BJ (cell line): ENCODE data around the gene NHS. TPM values are rescaled to one million over a fixed set of nuclear protein-coding genes. Genes with fewer than 3 reads are reported as not detected.

Experiments
- CTCF ChIA-PET: fragments of 350-600 bp; formaldehyde crosslinking; extraction: SDS; loops from one replicate; lab custom pipeline; 2021; ENCODE audit warnings: antibody characterized with exemption, inconsistent platforms; lab: Yijun Ruan, JAX
- POLR2A ChIA-PET: fragments of 300-600 bp; sonication (Branson Sonifier 250); formaldehyde crosslinking; extraction: SDS; loops from one replicate; lab custom pipeline; 2021; ENCODE audit warnings: antibody characterized with exemption; lab: Charles Lee
- DNase-seq: peaks from one replicate; pipeline ENCODE4 v3.0.0-alpha.2; 2011; ENCODE audit warnings: low read depth
- H3K27me3 ChIP-seq: 2 replicates; pipeline ENCODE4 v1.6.0; 2011; ENCODE audit warnings: low read length; ENCODE audit not compliant: control insufficient read depth, insufficient read depth
- H3K36me3 ChIP-seq: 2 replicates; pipeline ENCODE4 v1.5.1; 2011; ENCODE audit warnings: low read length; ENCODE audit not compliant: control insufficient read depth, insufficient read depth
- H3K4me3 ChIP-seq: 2 replicates; pipeline ENCODE4 v1.5.1; 2011; ENCODE audit warnings: low read depth, mild to moderate bottlenecking, control low read depth, low read length
- polyA plus RNA-seq: library from polyadenylated mRNA; depleted of rRNA; stranded (reverse); fragments of >200 nt; gene quantifications from 2 replicates; pipeline ENCODE4 v1.2.3, GENCODE V29; 2011
- TF ChIP-seq, protein P1 (sequence below): IDR thresholded peaks from 2 replicates; pipeline ENCODE4 v1.5.1; 2011; ENCODE audit warnings: low read depth, mild to moderate bottlenecking, control low read depth, inconsistent platforms, low read length, moderate library complexity; ENCODE audit not compliant: insufficient read depth

Gene NHS
- polyA plus RNA-seq, 1 experiment, result 2.2 TPM

DNA sequence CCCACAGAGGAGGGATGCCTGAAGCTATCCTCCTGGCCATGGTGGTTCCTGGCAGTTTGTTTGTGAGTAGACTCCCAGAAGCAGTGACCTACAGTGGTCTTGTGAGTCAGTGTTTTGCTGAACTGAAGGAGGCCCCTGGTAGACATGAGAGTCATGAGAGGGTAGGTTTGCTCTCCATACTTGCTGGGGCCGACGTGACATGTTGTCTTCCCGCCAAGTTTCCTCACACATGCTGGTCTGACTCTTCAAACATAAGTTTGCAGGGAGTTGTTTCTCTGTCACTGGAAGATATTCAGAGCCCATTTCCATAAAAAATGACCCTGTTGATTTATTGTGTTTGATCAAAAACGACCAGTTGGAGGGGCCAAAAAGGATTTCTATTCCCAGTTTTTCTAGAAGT, 231.2 kb downstream of the NHS start:
- no peak for DNase-seq
- CTCF ChIA-PET, result no interaction called here
- POLR2A ChIA-PET, result no interaction called here
- TF ChIP-seq, protein P1, sequence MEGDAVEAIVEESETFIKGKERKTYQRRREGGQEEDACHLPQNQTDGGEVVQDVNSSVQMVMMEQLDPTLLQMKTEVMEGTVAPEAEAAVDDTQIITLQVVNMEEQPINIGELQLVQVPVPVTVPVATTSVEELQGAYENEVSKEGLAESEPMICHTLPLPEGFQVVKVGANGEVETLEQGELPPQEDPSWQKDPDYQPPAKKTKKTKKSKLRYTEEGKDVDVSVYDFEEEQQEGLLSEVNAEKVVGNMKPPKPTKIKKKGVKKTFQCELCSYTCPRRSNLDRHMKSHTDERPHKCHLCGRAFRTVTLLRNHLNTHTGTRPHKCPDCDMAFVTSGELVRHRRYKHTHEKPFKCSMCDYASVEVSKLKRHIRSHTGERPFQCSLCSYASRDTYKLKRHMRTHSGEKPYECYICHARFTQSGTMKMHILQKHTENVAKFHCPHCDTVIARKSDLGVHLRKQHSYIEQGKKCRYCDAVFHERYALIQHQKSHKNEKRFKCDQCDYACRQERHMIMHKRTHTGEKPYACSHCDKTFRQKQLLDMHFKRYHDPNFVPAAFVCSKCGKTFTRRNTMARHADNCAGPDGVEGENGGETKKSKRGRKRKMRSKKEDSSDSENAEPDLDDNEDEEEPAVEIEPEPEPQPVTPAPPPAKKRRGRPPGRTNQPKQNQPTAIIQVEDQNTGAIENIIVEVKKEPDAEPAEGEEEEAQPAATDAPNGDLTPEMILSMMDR, result no peak
- Histone ChIP-seq H3K4me3 (no peak overlapping the region), H3K36me3 (no peaks in the 10 kb centered on the region), H3K27me3 (no peaks in the 10 kb centered on the region)

DNA sequence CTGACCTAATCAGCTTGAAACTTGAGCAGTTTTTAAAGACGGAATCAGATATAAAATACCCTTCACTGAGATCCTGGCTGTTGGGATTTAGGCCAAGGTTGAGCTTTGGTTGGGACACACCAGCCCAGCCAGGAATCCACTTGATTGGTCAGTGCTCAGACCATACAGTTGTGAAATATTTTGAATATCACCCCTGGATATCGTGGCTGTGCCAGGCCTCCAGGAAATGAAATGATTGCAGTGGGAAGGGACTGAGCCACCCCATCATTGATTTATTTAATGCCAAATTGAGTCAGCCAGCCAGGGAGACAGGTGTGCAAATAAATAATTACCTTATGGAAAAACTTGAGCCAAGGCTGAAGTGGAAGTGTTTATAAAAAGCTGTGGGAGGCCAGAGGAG, 233.9 kb downstream of the NHS start:
- H3K36me3 ChIP-seq, result no peaks in the 10 kb centered on the region
- POLR2A ChIA-PET, result no interaction called here
- no peaks in the 10 kb centered on the region for H3K27me3 ChIP-seq
- DNase-seq, result no peak
- TF ChIP-seq, protein P1, result no peak
- no peak overlapping the region for H3K4me3 ChIP-seq
- CTCF ChIA-PET, result no interaction called here

DNA sequence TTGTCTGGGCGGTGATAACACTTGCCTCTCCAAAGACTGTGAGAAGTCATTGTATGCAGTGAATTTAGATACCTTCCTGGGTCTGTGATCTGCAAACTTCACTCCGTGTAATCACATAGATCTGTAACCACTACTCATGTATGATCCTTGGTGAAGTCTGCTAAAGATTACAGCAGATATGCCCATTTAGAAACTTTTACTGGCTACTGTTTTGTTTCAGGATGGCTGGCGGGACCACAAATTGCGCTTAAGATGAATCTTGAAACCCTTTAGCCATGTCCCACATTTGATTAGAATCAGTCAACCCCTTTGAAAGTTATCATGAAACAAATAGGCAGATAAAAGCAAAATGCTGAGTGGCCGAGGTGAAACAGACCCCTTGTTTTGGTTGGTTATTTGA, 235.8 kb downstream of the NHS start:
- Histone ChIP-seq H3K27me3 (no peaks in the 10 kb centered on the region), H3K4me3 (no peak overlapping the region), H3K36me3 (no peaks in the 10 kb centered on the region)
- TF ChIP-seq, protein P1, result no peak
- CTCF ChIA-PET, result no interaction called here
- POLR2A ChIA-PET, result no interaction called here
- DNase-seq, result no peak

DNA sequence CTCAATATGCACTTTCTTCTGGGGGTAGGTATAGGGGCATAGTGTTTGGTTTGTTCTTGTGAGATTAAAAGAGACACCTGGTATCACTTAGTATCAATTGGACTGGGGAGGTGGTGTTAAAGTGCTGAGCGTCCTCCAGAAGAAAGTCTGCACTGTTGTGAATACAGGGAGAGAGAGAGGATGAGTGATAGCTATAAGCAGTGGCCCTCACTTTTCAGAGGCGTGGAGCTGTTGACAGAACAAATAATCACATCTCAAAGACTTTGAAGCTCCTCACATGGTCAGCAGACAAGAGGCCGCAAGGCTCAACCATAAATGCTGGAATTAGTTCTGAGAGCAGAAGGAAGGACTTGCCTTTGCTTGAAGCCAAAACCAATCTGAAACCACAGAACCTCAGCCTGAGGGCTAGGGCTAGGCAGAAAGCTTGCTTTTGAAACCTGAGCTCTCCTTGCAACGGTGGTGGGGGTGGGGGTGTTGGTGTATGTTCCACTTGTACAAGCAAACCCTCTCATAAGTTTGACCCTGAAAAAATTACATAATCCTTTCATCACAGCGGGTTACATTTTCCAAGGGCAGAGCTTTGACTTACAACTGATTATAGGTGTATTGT, 239.1 kb downstream of the NHS start:
- POLR2A ChIA-PET, result interaction anchor here (0.6 kb wide), 2 partner anchors 27 to 552 kb away, joined by 3 to 6 read pairs; no protein-coding TSS in a partner anchor
- TF ChIP-seq, protein P1, result no peak

DNA sequence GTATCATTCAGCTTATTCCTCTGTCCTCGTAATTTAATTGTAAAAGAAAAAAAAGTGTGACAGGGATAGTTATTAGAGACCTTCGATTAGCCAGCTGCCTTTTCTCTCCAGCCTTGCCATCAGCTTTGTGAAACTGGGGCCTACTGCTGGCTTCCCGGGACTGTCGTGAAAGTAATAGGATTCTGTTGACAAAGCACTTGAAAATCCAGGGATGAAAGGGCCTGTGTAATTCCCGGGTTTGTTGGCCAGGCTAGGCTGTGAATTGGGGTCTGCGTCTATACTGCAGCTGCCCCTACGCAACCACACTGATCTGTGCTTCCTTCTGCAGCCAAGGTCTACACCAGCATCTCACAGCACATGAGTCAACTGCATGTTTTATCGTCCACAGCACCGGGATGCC, 241.9 kb downstream of the NHS start:
- no peaks in the 10 kb centered on the region for H3K27me3 ChIP-seq
- no peaks in the 10 kb centered on the region for H3K36me3 ChIP-seq
- no peak for DNase-seq
- H3K4me3 ChIP-seq, result no peak overlapping the region
- TF ChIP-seq, protein P1, result no peak
- POLR2A ChIA-PET, result no interaction called here
- CTCF ChIA-PET, result no interaction called here

More for the DNA sequence above, 239.1 kb downstream of the NHS start:
- no peak for DNase-seq
- no peak overlapping the region for H3K4me3 ChIP-seq
- H3K27me3 ChIP-seq, result no peaks in the 10 kb centered on the region
- no peaks in the 10 kb centered on the region for H3K36me3 ChIP-seq
- CTCF ChIA-PET, result no interaction called here
